Neural progenitor cell (in vitro differentiated cells): ENCODE results near the gene CDKL4.

Experiments
- EZH2phosphoT487 ChIP-seq: fragments of 200-600 bp; sonication (generic); IDR thresholded peaks from 2 replicates; pipeline ENCODE4 v1.6.1; 2017; ENCODE audit warnings: antibody characterized with exemption
- TF ChIP-seq, protein P1 (sequence below): fragments of 200-600 bp; sonication (generic); IDR thresholded peaks from 2 replicates; pipeline ENCODE4 v1.5.1; 2017; ENCODE audit warnings: antibody characterized with exemption, mild to moderate bottlenecking

DNA sequence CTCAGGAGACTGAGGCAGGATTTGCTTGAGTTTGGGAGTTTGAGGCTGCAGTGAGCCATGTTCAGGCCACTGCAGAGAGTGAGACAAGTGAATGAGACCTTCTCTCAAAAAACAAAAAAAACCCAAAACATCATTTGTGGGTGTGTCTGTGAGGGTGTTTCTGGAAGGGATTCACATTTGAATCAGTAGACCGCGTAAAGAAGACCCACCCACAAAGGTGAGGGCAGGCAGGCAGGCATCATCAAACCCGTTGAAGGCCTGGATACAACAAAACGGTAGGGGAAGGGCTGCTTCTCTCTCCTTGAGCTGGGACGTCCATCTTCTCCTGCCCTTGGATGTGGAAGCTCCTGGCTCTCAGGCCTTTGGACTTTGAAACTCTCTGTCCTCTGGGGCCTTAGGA is 25.4 kb downstream of the CDKL4 start:
- TF ChIP-seq, protein P1, sequence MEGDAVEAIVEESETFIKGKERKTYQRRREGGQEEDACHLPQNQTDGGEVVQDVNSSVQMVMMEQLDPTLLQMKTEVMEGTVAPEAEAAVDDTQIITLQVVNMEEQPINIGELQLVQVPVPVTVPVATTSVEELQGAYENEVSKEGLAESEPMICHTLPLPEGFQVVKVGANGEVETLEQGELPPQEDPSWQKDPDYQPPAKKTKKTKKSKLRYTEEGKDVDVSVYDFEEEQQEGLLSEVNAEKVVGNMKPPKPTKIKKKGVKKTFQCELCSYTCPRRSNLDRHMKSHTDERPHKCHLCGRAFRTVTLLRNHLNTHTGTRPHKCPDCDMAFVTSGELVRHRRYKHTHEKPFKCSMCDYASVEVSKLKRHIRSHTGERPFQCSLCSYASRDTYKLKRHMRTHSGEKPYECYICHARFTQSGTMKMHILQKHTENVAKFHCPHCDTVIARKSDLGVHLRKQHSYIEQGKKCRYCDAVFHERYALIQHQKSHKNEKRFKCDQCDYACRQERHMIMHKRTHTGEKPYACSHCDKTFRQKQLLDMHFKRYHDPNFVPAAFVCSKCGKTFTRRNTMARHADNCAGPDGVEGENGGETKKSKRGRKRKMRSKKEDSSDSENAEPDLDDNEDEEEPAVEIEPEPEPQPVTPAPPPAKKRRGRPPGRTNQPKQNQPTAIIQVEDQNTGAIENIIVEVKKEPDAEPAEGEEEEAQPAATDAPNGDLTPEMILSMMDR, result no peak
- TF ChIP-seq EZH2phosphoT487, result no peak
